Astrocyte of the cerebellum (primary cell): ENCODE results near the gene KRT25.
A peak's percentile ranks its signal among the peaks of the same experiment; 100 is the strongest.

Source experiments
- DNase-seq: peaks from one replicate; pipeline ENCODE4 v3.0.0-alpha.2; 2011; ENCODE audit warnings: low read depth
- H3K4me3 ChIP-seq: 2 replicates; pipeline ENCODE4 v1.5.1; 2011; ENCODE audit warnings: mild to moderate bottlenecking, low read depth, low read length, moderate library complexity
- in situ Hi-C: cut with HindIII; loops from 2 replicates; pipeline ENCODE4 v1.10.0; 2017; ENCODE audit warnings: low sequenced_read_pairs
- TF ChIP-seq, protein P1 (sequence below): IDR thresholded peaks from 2 replicates; pipeline ENCODE4 v1.5.1; 2012; ENCODE audit warnings: low read length, low read depth, moderate library complexity, mild to moderate bottlenecking; ENCODE audit errors: missing control alignments

Gene KRT25, protein sequence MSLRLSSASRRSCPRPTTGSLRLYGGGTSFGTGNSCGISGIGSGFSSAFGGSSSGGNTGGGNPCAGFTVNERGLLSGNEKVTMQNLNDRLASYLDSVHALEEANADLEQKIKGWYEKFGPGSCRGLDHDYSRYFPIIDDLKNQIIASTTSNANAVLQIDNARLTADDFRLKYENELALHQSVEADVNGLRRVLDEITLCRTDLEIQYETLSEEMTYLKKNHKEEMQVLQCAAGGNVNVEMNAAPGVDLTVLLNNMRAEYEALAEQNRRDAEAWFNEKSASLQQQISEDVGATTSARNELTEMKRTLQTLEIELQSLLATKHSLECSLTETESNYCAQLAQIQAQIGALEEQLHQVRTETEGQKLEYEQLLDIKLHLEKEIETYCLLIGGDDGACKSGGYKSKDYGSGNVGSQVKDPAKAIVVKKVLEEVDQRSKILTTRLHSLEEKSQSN

DNA sequence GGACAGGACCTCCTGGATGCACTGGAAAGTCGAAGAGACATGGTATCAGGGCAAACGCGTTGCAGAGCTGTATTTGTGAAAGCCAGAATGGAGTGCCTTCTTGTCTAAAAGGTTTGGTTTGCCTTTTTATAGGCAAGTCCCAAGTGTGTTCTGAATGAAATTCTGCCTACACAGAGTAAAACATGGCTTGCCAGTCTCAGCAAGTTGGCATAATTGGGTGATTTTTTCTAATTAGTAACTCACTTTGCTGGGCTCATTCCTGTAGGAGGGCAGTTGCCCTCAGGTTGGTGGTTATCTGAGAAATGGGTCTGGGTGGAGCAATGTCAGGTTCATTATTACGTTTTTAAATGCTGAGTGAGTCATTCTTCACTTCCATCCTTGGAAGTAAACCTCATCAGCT is at the start of gene KRT25:
TSS of gene KRT25 (minus strand) at position 101 of the 400 bp plus-strand sequence. CDS start at position 41, 60 bp downstream.
- DNase-seq = no peak
- in situ Hi-C loops = no loop called here
- TF ChIP-seq, protein P1, sequence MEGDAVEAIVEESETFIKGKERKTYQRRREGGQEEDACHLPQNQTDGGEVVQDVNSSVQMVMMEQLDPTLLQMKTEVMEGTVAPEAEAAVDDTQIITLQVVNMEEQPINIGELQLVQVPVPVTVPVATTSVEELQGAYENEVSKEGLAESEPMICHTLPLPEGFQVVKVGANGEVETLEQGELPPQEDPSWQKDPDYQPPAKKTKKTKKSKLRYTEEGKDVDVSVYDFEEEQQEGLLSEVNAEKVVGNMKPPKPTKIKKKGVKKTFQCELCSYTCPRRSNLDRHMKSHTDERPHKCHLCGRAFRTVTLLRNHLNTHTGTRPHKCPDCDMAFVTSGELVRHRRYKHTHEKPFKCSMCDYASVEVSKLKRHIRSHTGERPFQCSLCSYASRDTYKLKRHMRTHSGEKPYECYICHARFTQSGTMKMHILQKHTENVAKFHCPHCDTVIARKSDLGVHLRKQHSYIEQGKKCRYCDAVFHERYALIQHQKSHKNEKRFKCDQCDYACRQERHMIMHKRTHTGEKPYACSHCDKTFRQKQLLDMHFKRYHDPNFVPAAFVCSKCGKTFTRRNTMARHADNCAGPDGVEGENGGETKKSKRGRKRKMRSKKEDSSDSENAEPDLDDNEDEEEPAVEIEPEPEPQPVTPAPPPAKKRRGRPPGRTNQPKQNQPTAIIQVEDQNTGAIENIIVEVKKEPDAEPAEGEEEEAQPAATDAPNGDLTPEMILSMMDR = no peak
- no peak within 1 kb of the TSS for H3K4me3 ChIP-seq

DNA sequence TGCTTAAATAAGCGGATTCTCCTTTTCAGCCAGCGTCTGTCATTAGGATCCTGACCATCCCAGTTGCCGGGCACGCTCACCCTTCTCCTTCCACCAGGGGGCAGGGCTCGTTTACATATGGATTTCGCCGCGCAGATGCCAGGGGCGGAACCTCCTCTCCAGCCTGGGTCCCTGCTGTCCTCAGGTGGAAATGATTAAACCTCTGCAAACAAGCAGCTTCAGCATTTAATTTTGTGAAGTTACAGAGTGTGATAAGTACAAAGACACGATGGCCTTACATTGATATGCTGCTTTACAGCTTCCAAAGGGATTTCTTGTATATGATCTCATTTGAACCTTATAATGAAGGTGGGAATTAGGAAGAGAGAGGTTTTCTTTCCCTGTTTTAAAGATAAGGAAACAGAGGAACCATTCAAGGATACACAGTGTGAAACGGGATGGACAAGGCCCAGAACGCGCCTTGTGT is 48.5 kb upstream of the KRT25 start:
- H3K4me3 ChIP-seq = no peak overlapping the region
- peak; percentile 35 for DNase-seq
- TF ChIP-seq, protein P1 = peak; percentile 94
- in situ Hi-C loops = no loop called here

DNA sequence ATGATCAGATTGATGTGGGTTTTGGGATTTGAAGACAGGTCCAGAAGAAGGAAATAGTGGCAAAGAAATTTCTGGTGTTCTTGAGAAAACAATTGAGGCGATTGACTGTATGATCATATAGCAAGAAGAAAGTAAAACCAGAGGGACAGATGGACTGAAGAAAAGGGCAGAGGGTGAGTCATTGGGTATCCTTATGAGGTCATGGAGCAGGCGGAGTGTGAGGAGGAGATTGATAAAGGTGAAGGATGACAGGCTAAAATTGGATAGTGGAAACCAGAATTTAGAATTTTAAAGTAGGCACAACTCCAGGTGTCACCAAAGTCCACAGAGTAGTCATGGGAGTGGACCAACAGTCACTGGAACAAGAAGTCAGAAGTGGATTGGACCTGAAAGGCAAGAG is 46.0 kb upstream of the KRT25 start:
- in situ Hi-C loops = no loop called here
- no peak overlapping the region for H3K4me3 ChIP-seq
- no peak for DNase-seq
- TF ChIP-seq, protein P1 = no peak

DNA sequence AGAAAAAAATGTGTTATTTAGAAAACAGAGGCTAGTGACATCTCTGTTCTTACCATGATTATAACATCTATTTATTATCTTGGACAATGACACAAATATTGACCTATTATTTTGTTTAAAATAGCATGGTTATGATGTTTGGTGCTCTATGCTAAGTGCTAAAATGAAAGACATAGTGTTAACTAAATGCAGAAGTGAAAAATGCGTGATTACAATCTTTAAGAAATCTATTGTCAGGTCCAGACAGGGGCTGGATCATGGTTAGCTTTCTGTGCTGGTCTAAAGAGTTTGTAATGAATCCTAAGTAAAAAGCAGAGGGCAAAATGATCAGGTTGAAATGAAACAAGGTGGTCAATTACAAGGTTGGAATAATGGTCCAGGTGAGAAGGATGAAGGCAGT is 45.2 kb upstream of the KRT25 start:
- DNase-seq = no peak
- in situ Hi-C loops = no loop called here
- H3K4me3 ChIP-seq = no peak overlapping the region
- TF ChIP-seq, protein P1 = no peak

DNA sequence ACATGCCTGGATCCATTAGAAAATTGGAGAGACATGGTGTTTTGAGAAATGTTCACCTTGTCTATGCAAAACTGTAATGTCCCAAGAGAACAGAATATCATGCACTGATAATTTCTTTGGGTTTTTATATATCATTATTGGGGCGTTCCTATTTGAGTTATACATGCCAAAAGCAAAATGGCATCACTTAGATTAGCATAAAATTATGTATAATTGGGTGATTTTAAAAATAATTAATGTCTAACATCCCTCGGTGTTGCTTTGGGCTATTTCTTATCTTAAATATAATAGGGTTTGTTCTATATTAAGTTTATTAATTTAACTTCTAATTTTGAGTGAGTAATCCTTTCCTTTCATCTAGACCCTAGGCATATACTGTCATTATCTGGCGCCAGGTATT is 44.7 kb upstream of the KRT25 start, which contains the start of gene KRT28:
TSS of gene KRT28 (minus strand) at position 101 of the 400 bp plus-strand sequence. CDS start at position 35, 66 bp downstream.
- TF ChIP-seq, protein P1 = no peak
- no peak within 1 kb of the TSS for H3K4me3 ChIP-seq
- no peak for DNase-seq
- in situ Hi-C loops = no loop called here

DNA sequence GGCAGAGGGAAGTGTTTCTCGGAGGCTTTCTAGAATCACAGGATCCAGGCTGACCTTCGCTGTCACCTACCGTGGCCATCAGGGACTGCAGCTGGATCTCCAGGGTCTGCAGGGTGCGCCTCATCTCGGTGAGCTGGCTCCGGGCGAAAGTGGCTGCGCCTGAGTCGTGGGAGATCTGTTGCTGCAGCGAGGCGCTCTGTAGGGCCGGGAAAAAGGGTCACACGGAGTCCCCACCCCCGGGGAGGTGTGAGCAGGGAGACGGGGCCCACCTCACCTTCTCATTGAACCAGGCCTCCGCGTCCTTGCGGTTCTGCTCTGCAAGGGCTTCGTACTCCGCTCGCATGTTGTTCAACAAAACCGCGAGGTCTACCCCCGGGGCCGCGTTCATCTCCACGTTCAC is 41.7 kb upstream of the KRT25 start:
- DNase-seq = no peak
- H3K4me3 ChIP-seq = no peak overlapping the region
- in situ Hi-C loops = no loop called here
- TF ChIP-seq, protein P1 = no peak
